GM21390 (cell line): Measurements from ENCODE around the gene XAGE3.
"Not testable (repeated sequence)": the region's sequence is repeated elsewhere in the genome, so short reads cannot be mapped to it uniquely, and the experiment has no call there.

ENCODE experiments used
- ATAC-seq: cut with Tn5 transposase; IDR thresholded peaks from one replicate; pipeline ENCODE4 v1.9.1; 2021; ENCODE audit not compliant: unreplicated experiment

XAGE3 gene

GRCh38 chrX:52843619-52844018, 24.3 kb downstream of the XAGE3 start:
- not testable (repeated sequence) for ATAC-seq

GRCh38 chrX:52839137-52839536, 28.7 kb downstream of the XAGE3 start:
- ATAC-seq = no peak

GRCh38 chrX:52830551-52830950, 37.3 kb downstream of the XAGE3 start:
- no peak for ATAC-seq

GRCh38 chrX:52824608-52825007, 43.3 kb downstream of the XAGE3 start:
- no peak for ATAC-seq

- no peak for ATAC-seq
Observed at GRCh38 chrX:52821079-52821760, 46.7 kb downstream of the XAGE3 start.

GRCh38 chrX:52819788-52820187, 48.1 kb downstream of the XAGE3 start:
- ATAC-seq = no peak
